Stimulated activated CD4-positive, alpha-beta T cell treated with anti-CD3 and anti-CD28 coated beads, Interleukin-15, amount 100 ng/mL, for 1 hour (primary cell): ENCODE measurements around the gene CD46.
"Not testable (repeated sequence)": the region's sequence is repeated elsewhere in the genome, so short reads cannot be mapped to it uniquely, and the experiment has no call there.

Experiments used
- DNase-seq, 2 donors: peaks; one replicate each; pipeline ENCODE4 v3.0.0-alpha.2; 2020; ENCODE audit warnings: low read depth in 1 of 2, low spot score in 1 of 2

Gene CD46

DNA sequence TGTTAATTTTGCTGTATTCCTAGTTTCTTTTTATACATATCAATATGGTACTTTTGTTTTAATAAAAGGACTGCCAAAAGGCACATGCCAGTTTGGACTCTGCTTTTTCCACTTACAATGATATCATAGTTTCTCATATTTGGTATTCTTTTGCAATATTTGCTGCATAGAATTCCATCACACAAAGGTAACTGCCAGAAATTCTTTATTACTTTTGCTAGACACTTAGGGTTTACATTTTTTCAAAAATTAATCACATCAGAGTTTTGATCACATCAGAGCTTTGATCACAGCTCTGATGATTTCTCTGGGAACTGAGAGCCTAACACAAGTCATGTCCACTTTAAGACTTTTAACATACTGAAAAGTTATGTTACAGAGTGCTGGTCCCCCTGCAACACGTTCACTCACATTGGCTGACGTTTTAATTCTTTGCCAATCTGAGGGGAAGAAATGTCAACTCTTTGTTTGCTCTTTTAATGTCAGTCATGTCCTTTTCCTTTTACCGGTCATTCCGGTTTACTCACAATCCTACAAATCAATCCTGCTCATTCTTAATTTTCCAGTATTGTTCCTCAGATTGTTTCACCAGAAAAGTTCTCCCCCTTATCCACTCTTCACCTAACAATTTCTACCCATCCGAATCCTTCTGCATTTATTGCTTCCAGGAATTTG is 1.1 kb upstream of the CD46 start:
- DNase-seq, result no peak

GRCh38 chr1:207751463-207751789 is 428 bp upstream of the CD46 start:
- not testable (repeated sequence) for DNase-seq

DNA sequence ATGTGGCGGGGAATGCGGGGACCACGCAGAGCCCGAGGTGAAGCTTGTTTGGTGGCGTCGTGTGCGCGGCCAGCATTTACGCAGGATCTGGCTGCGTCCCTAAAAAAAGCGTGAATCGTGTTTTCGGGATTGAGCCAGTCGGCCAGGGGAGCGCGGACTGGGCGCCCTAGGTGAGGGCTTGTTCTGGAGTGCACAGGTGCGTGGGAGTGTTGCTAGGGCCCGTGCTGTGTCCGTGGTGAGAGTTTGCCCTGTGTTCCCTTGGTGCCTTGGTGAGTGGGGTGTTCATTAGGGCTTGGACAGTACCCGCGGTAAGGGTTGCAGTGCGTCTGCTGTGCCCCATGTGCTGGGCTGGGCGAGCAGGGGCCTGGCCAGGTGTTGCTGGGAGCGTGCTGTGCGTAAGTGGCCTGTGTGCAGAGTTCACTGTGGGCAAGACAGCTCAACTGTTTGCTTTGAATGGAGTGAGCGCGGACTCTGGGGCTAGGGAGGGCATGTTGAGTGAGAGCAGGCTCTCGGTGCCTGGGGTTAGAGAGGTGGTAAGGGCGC is 673 bp downstream of the CD46 start:
- peak in 1 of 2 donors; percentile 14 for DNase-seq

DNA sequence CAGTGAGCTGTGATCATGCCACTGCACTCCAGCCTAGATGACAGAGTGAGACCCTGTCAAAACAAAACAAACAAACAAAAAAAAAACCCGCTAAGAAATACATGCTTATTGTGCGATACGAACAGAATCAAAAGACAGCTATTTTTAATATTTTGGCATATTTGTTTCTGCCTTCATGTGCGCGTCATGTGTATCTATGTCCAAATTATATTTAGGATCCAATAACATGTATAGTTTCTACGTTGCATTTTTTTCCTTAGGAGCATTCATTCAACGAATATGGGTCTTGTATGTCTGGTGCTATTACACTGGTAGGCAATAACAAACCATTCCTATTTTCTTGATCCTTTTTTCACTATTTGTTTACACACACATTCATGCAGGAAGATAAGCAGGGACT is 1.8 kb downstream of the CD46 start:
- no peak for DNase-seq

DNA sequence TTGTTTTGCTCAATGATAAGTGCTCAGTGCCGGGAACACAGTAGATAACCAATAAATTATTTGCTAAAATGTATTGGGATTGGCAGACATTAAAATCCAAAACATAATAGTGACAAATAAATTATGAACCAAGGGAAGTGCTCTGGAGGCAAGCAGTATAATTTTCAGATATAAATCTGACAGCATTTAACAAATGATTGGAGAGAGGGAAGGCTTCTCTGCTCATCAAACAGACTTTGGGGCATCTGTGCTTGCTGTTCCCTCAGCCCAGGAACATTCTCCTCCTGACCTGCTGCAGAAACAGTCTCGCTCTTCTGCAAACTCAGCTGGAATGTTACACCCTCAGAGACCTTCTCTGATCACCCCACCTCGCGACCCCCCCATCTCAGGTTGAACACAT is 2.2 kb downstream of the CD46 start:
- no peak for DNase-seq

DNA sequence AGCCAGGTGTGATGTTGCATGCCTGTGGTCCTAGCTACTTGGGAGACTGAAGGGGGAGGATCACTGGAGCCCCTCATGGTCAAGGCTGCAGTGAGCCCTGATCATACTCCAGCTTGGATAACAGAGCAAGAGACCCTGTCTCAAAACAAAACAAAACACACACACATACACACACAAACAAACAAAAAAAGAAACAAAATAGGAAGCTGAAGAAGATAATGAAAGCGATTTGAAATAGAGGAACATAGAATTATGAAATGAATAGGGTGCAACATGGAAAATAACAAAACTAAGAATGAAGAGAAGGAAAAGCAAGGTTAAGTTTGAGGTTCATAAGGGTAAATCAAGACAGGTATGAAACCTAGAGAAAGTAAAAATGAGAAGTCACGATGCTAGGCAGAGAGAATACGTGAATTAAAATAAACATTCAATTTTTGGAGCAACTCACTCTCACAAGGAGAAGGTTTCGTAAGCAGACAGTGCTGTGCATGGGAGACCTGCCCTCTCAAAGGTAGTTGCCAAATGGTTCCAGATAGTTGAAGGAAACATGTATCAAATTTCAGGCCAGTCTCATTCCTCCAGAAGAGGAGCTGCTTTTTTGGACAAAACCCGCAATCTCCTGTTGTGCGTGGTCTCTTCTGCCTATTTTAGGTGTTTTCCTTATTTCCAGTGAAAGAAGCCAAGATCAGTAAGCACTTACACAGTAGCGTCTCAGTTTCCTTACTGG is 3.3 kb downstream of the CD46 start:
- DNase-seq, result no peak

GRCh38 chr1:207755846-207756693 is 4.2 kb downstream of the CD46 start:
- no peak for DNase-seq

DNA sequence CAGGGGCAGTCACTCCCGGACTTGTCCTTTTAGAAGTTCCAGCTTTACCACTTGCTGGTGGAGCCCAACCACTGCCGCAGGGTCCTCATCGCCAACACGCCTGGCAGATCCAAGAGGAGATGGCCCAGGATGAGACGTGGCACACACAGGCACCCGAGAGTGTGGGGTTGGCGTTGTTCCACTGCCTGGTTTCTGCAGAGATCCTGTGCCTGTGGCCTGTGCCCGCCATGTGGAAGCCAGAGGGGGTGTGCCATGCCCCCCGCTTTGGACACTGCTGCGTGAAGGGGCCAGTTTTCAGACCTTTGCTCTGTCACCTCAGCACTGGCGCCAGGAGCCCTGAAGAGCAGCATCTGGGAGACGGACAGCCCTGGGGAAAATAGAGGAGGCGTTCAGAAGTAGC is 10.8 kb downstream of the CD46 start:
- DNase-seq, result no peak

- DNase-seq, result no peak
These were observed 11.2 kb downstream of the CD46 start for GRCh38 chr1:207763091-207763490.

- no peak for DNase-seq
These were observed 12.1 kb downstream of the CD46 start for GRCh38 chr1:207763972-207764371.

DNA sequence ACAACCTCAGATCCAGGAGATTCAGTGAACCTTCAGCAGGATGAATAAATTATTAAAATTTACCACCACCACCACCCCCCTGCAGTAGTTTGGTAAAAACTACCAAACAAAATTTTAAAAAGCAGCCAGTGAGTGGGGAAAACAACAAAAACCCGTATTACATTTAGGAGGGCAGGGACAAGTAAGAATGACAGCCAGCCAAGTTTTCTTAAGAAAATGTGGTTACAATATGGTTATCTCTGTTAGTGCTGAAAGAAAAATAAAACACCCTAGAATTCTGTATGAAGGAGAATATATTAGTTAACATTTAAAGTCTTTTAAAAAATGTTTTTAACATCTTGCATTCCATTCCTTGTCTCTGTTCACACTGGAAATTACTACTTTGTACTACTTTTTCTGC is 14.7 kb downstream of the CD46 start:
- DNase-seq, result no peak

DNA sequence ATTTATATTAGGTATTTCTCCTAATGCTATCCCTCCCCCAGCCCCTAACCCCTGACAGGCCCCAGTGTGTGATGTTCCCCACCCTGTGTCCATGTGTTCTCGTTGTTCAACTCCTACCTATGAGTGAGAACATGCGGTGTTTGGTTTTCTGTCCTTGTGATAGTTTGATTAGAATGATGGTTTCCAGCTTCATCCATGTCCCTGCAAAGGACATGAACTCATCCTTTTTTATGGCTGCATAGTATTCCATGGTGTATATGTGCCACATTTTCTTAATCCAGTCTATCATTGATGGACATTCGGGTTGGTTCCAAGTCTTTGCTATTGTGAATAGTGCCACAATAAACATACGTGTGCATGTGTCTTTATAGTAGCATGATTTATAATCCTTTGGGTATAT is 18.7 kb downstream of the CD46 start:
- not testable (repeated sequence) for DNase-seq

DNA sequence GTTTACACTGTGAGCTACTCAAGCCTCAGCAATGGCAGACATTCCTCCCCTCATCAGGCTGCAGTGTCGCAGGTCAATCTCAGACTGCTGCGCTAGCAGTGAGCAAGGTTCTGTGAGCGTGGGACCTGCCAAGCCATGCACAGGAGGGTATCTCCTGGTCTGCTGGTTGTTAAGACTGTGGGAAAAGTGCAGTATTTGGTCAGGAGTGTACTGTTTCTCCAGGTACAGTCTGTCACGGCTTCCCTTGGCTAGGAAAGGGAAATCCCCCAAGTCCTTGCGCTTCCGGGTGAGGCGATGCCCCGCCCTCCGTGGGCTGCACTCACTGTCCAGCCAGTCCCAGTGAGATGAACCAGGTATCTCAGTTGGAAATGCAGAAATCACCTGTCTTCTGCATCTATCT is 24.2 kb downstream of the CD46 start:
- not testable (repeated sequence) for DNase-seq

DNA sequence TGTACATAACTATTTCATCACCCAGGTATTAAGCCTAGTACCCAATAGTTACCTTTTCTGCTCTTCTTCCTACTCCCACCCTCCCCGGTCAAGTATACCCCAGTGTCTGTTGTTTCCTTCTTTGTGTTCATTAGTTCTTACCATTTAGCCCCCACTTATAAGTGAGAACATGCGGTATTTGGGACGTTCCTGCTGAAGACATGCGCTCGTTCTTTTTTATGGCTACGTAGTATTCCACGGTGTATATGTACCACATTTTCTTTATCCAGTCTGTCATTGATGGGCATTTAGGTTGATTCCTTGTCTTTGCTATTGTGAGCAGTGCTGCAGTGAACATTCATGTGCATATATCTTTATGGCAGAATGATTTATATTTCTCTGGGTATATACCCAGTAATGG is 25.6 kb downstream of the CD46 start:
- DNase-seq, result not testable (repeated sequence)

GRCh38 chr1:207779008-207779407 is 27.2 kb downstream of the CD46 start:
- no peak for DNase-seq

- no peak for DNase-seq
These were observed 29.5 kb downstream of the CD46 start for GRCh38 chr1:207781312-207781711.

GRCh38 chr1:207787776-207788175 is 35.9 kb downstream of the CD46 start:
- DNase-seq, result no peak

GRCh38 chr1:207789386-207789785 is 37.5 kb downstream of the CD46 start:
- DNase-seq, result no peak

- DNase-seq, result no peak
These were observed 38.2 kb downstream of the CD46 start for GRCh38 chr1:207789792-207790787.

DNA sequence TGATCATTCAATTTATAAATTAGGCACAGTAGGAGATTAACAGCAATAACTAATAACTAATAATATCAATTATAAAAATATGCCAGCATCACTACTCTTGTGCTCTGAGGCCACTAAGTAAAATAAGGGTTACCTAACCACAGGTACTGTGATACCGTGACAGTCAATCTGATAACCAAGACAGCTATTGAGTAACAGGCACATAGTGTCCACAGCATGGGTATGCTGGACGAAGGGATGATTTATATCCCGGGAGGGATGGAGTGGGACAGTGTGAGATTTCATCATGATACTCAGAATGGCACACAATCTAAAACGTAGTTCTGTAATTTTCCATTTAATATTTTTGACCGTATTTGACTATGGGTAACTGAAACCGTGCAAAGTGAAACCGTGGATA is 39.4 kb downstream of the CD46 start:
- no peak for DNase-seq

DNA sequence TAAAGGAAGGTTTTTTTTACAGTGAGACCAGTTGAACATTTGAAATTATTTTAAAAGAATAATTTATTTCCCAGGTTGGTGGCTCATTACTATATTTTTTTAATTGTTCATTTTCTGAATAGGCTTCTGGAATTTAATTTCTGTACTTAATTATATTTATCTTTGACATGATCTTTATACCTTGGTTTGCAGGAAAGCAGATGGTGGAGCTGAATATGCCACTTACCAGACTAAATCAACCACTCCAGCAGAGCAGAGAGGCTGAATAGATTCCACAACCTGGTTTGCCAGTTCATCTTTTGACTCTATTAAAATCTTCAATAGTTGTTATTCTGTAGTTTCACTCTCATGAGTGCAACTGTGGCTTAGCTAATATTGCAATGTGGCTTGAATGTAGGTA is 41.5 kb downstream of the CD46 start:
- DNase-seq, result no peak
